Tibial nerve (tissue), 4 donors: ENCODE results near the gene IWS1. TPM values are rescaled to one million over a fixed set of nuclear protein-coding genes. Genes with fewer than 3 reads are reported as not detected.

ENCODE experiments used
- DNase-seq, 2 donors: peaks; one replicate each; pipeline ENCODE4 v3.0.0-alpha.2; 2019; ENCODE audit warnings: low spot score in 2 of 2
- H3K27ac ChIP-seq, 4 donors: fragments of 200-600 bp; sonication (generic) in 3 of 4; one replicate each; pipeline ENCODE4 v1.5.1; 2017 to 2019; ENCODE audit warnings: mild to moderate bottlenecking in 1 of 4
- H3K27me3 ChIP-seq, 2 donors: fragments of 200-600 bp; sonication (generic) in 1 of 2; one replicate each; pipeline versions ENCODE4 v1.5.1 to v1.6.0; 2017 to 2019
- H3K36me3 ChIP-seq, 3 donors: fragments of 200-600 bp; sonication (generic); one replicate each; pipeline ENCODE4 v1.5.1; 2018 to 2019
- H3K4me1 ChIP-seq, 4 donors: fragments of 200-600 bp; sonication (generic) in 3 of 4; one replicate each; pipeline ENCODE4 v1.5.1; 2017 to 2019
- H3K4me3 ChIP-seq, 4 donors: fragments of 200-600 bp; sonication (generic) in 3 of 4; one replicate each; pipeline ENCODE4 v1.5.1; 2017 to 2019; ENCODE audit warnings: mild to moderate bottlenecking in 1 of 4, moderate library complexity in 1 of 4
- H3K9me3 ChIP-seq, 4 donors: fragments of 200-600 bp; sonication (generic) in 3 of 4; one replicate each; pipeline ENCODE4 v1.5.1; 2017 to 2019
- EP300 ChIP-seq, 2 donors: sonication (generic); formaldehyde crosslinking; IDR thresholded peaks; one replicate each; pipeline ENCODE4 v1.6.1; 2017; ENCODE audit warnings: antibody characterized with exemption in 2 of 2, mild to moderate bottlenecking in 1 of 2
- POLR2A ChIP-seq, 2 donors: fragments of 450-650 bp; IDR thresholded peaks; one replicate each; pipeline ENCODE4 v1.6.1; 2017; ENCODE audit warnings: antibody characterized with exemption in 2 of 2, mild to moderate bottlenecking in 2 of 2, moderate library complexity in 2 of 2
- whole genome bisulfite sequencing, 2 donors: methylation state at CpG; one replicate each; pipeline ENCODE4 v1.1.5; 2018; 5-methylcytosine and 5-hydroxymethylcytosine counted together
- small RNA-seq: library from RNA; depleted of rRNA; stranded (forward); fragments of <200 nt; gene quantifications from one replicate; pipeline ENCODE3, GENCODE V24; 2016
- total RNA-seq, 4 donors: library from RNA; depleted of rRNA; stranded (reverse); fragments of >200 nt; gene quantifications; one replicate each; pipeline ENCODE4 v1.1.0, GENCODE V29; 2016
- TF ChIP-seq, protein P1 (sequence below), 5 experiments: fragments of 200-600 bp in 3 of 5; fragments of 450-650 bp in 2 of 5; sonication (generic) in 3 of 5; IDR thresholded peaks; one replicate each; pipeline ENCODE4 v1.5.1; 2016 to 2019; ENCODE audit warnings: antibody characterized with exemption in 5 of 5, mild to moderate bottlenecking in 3 of 5, moderate library complexity in 2 of 5

Gene IWS1
- total RNA-seq, 4 donors from 2014 or later: 28.4 to 42.6 (median 39.6) TPM

DNA sequence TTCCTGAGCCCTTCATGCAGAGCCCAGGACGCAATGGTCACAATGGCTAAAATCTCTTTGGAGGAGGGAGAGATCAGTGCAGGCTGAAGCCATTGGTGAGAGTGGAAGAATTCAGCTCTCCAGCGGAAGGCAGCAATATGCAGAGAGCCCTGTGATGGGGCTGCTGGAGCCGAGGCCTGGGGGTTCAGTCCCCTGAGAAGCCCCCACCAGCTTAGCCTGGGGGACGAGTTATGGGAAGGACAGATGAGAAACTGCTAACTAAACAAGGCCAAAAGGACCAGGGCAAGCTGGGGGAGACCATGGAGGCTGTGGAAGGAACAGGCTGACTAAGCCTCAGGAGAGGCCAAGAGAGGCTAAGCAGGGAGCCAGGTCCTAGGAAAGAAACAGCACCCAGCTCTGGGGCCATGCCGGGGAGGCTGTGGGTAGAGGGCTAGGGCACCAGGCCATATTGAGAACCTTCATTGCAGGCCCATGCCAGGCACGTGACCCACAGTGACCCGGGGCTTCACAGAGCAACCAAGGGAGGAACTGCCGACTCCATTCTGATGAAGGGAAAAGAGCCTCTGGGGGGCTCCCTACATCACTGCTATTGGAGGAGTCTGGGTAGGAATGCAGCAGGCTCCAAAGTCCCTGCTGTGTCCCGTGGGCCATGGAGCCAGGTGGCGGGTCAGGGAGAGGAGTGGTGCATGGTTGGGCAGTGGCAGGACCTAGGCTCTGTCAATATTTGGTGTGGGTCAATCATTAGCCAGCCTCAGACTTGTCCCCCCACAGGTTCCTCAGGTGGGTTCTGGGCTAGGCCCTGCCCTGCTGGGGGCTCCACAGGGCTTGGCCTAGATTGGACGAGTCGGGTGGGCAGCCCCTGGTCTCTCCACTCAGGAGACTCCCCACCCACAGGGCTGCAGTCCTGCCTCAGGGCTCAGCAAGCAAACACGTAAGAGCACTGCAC is 88.2 kb downstream of the IWS1 start:
- TF ChIP-seq, protein P1, sequence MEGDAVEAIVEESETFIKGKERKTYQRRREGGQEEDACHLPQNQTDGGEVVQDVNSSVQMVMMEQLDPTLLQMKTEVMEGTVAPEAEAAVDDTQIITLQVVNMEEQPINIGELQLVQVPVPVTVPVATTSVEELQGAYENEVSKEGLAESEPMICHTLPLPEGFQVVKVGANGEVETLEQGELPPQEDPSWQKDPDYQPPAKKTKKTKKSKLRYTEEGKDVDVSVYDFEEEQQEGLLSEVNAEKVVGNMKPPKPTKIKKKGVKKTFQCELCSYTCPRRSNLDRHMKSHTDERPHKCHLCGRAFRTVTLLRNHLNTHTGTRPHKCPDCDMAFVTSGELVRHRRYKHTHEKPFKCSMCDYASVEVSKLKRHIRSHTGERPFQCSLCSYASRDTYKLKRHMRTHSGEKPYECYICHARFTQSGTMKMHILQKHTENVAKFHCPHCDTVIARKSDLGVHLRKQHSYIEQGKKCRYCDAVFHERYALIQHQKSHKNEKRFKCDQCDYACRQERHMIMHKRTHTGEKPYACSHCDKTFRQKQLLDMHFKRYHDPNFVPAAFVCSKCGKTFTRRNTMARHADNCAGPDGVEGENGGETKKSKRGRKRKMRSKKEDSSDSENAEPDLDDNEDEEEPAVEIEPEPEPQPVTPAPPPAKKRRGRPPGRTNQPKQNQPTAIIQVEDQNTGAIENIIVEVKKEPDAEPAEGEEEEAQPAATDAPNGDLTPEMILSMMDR (IDR thresholded peaks at IDR 0.05): no peak
- no peak for TF ChIP-seq POLR2A (IDR thresholded peaks at IDR 0.05)
- TF ChIP-seq EP300 (IDR thresholded peaks at IDR 0.05): no peak
- peaks cover 0 to 24% (median 3%) of the 10 kb centered on the region in 4 donors for H3K9me3 ChIP-seq
- no peaks in the 10 kb centered on the region for H3K27me3 ChIP-seq
- H3K27ac ChIP-seq: no peak overlapping the region
- 76 to 87% methylated on average over 11 to 13 of the region's 13 CpGs for WGBS, 2 donors
- H3K4me3 ChIP-seq: no peak overlapping the region
- DNase-seq: no peak
- H3K36me3 ChIP-seq: no peaks in the 10 kb centered on the region
- H3K4me1 ChIP-seq: no peaks in the 10 kb centered on the region

DNA sequence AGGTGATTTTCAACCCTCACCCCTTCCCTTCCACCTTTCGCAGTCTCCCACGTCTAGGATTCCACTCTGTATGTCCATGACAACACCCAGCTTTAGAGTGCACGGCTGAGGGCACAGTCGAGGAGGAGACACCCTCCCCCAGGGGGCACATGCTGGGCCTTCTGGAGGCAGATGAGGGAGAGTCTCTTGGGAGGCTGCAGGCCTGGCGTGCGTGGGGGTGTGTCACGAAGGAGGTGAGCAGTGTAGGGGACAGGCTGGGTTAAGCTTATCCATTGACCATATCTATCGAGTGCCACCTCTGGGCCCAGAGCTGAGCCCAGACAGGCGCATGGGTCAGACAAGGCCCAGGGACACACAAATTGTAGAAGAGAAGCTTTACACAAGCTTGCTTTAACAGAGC is 89.2 kb downstream of the IWS1 start:
- H3K4me3 ChIP-seq: no peak overlapping the region
- no peak for TF ChIP-seq EP300 (IDR thresholded peaks at IDR 0.05)
- no peak for TF ChIP-seq POLR2A (IDR thresholded peaks at IDR 0.05)
- TF ChIP-seq, protein P1 (IDR thresholded peaks at IDR 0.05): no peak
- no peaks in the 10 kb centered on the region for H3K27me3 ChIP-seq
- 81 to 83% methylated on average over 9 of the region's 9 CpGs for WGBS, 2 donors
- DNase-seq: no peak
- H3K9me3 ChIP-seq: peaks cover 0 to 24% (median 3%) of the 10 kb centered on the region in 4 donors
- no peaks in the 10 kb centered on the region for H3K4me1 ChIP-seq
- H3K27ac ChIP-seq: no peak overlapping the region
- H3K36me3 ChIP-seq: no peaks in the 10 kb centered on the region

DNA sequence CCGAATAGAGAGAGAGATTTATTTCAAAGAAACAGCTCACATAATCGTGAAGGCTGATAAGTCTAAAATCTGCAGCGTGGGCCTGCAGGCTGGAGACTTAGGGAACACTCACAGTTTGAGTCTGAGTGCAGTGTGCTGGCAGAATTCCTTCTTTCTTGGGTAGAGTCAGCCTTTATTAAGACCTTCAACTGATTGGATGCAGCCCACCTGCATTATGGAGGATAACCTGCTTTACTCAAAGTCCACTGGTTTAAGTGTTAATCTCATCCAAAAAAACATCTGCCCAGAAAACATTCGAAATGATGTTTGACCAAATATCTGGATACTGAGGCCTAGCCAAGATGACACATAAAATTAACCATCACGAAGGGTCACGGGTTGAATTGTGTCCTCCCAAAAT is 91.8 kb downstream of the IWS1 start:
- 91% methylated on average over 6 of the region's 6 CpGs for WGBS, 2 donors
- Histone ChIP-seq H3K4me1 (no peaks in the 10 kb centered on the region), H3K36me3 (peaks cover 0 to 6% (median 0%) of the 10 kb centered on the region in 3 donors), H3K4me3 (no peak overlapping the region), H3K27ac (no peak overlapping the region), H3K27me3 (no peaks in the 10 kb centered on the region), H3K9me3 (peaks cover 0 to 3% (median 0%) of the 10 kb centered on the region in 4 donors)
- no peak for TF ChIP-seq POLR2A (IDR thresholded peaks at IDR 0.05)
- no peak for TF ChIP-seq EP300 (IDR thresholded peaks at IDR 0.05)
- TF ChIP-seq, protein P1 (IDR thresholded peaks at IDR 0.05): no peak
- no peak for DNase-seq

DNA sequence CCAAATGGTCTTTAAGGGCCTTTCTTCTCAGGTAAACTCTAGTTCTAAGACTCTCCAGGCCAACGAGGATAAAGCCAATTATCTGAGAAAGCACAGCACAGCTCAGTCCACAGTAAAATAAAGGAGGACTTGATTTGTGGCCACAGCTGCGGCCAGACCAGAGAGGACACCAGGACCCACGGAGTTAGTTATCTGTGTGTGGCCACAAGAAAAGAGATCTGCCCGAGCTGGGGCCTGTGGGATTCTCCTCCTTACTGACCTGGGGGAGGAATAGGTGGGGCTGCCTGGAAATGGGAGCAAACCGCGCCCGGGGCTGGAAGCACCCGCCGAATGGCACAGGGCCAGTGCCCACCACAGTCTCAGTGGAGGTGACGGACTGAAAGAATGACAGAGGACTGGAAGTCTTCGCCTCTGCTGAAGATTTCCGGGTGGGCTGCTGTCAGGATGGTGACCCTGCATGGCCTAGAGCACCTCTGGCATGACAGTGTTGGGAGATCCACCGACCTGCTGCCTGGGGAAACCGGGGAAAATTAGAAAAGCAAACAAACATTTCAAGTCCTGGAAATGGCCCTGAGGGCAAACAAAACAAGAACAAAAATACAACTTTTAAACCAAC is 94.8 kb downstream of the IWS1 start:
- Histone ChIP-seq H3K4me3 (no peak overlapping the region), H3K27me3 (no peaks in the 10 kb centered on the region), H3K36me3 (peaks cover 0 to 25% (median 0%) of the 10 kb centered on the region in 3 donors), H3K4me1 (no peaks in the 10 kb centered on the region), H3K9me3 (no peaks in the 10 kb centered on the region), H3K27ac (no peak overlapping the region)
- 74 to 78% methylated on average over 14 of the region's 14 CpGs for WGBS, 2 donors
- no peak for DNase-seq
- TF ChIP-seq POLR2A (IDR thresholded peaks at IDR 0.05): no peak
- no peak for TF ChIP-seq EP300 (IDR thresholded peaks at IDR 0.05)
- TF ChIP-seq, protein P1 (IDR thresholded peaks at IDR 0.05): no peak

Small RNAs within 50 kb of the gene (small RNA-seq; reads per million reads assigned to genes)
- not detected for gene RNU4-48P

Other genes starting within 250 kb of the IWS1 start
- 10 to 100 TPM; 52.2 to 70.0 (median 68.1) TPM for gene ERCC3, start 232.3 kb downstream of the IWS1 start, total RNA-seq
- 10 to 100 TPM; 34.2 to 69.5 (median 61.1) TPM for gene MAP3K2, start 138.5 kb downstream of the IWS1 start, total RNA-seq
- gene PROC, start 108.1 kb downstream of the IWS1 start, total RNA-seq: not detected
- gene MYO7B, start 9.2 kb upstream of the IWS1 start, total RNA-seq: under 1 TPM in 2 of 4 donors, not detected in 2; 0.30 to 0.78 TPM
- gene GPR17, start 119.7 kb upstream of the IWS1 start, total RNA-seq: 1 to 10 TPM; 1.1 to 1.6 (median 1.2) TPM
- 100 to 1,000 TPM in 2 of 4 donors, 10 to 100 TPM in 2; 86.1 to 111 (median 98.1) TPM for gene LIMS2, start 149.0 kb upstream of the IWS1 start, total RNA-seq
- 10 to 100 TPM; 10.7 to 13.6 (median 12.4) TPM for gene SFT2D3, start 175.0 kb upstream of the IWS1 start, total RNA-seq